Head of caudate nucleus (tissue), 42 donors: Measurements from ENCODE around the gene TFPI2.

ENCODE experiments used
- DNase-seq, 42 donors: peaks; one replicate each; pipeline versions ENCODE4 v3.0.0 to v3.0.0-alpha.2; 2020 to 2021; ENCODE audit warnings: mixed read lengths in 7 of 42
- intact Hi-C: fragments of 100-400 bp; cut with DNase I; formaldehyde crosslinking; loops from one replicate; pipeline ENCODE4 v1.15.0; 2022

The TFPI2 gene

DNA sequence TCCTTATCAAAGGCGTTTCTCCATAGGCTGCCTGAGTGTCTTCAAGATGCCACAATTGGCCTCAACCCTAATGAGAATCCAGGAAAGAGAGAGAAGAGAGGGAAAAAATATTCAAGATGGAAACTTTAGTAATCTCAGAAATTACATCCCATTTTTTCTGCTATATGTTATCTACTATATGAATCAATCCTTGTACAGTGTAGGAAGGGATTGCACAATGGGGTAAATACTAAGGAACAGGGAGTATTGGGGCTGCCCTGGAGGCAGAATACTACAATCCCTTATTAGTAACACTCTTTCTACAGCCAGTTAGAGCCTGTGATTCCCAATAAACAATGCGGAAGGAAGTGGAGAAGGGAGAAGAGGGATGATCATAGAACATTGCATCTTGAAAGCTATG lies 27.9 kb downstream of the TFPI2 start:
- intact Hi-C loops: no loop called here
- DNase-seq: no peak

- no peak for DNase-seq
- intact Hi-C loops: no loop called here
Measured at GRCh38 chr7:93861325-93861949, 29.1 kb downstream of the TFPI2 start.

GRCh38 chr7:93860261-93860660 lies 30.3 kb downstream of the TFPI2 start:
- no peak for DNase-seq
- intact Hi-C loops: no loop called here

DNA sequence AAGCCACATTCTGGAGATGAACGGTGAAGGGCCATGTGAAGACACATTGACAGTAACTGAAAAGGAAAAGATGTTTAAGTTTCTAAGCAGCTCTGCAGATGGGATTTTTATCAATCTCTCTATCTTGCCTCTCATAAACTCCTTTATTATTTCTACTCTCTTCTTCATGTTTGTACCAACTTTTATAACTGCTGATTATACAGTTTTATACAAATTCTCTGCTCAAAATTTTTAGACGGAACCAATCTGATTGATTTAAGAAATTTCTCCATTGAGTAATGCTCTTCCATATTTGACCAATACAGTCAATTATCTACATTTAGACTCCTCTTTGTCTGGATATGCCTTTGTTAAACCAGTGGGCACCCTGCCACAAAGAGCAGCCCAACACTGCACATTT lies 31.7 kb downstream of the TFPI2 start:
- no peak for DNase-seq
- intact Hi-C loops: no loop called here

DNA sequence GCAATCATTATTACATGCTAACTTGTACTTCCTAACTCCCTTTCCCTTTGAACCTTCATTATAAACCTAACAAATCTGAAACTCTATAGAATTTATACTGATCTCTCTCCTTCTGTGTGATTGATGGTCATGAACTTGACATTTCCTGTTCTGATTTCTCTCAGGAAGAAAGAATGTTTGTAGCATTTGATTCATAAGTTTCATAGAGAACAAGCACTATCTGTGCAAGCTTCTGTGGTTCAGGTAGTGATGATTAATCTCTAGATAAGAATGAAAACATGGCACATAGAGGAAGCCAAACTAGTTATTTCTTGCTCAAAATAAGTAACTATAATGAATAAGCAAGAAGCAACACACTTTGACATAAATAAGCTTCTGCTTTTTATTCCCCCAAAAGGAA lies 34.2 kb downstream of the TFPI2 start:
- DNase-seq: no peak
- intact Hi-C loops: no loop called here

- no peak for DNase-seq
Measured at GRCh38 chr7:93855797-93856196, 34.8 kb downstream of the TFPI2 start.

GRCh38 chr7:93854480-93854879 lies 36.1 kb downstream of the TFPI2 start:
- intact Hi-C loops: no loop called here
- no peak for DNase-seq

More at GRCh38 chr7:93855797-93856196, 34.8 kb downstream of the TFPI2 start:
- intact Hi-C loops: no loop called here

DNA sequence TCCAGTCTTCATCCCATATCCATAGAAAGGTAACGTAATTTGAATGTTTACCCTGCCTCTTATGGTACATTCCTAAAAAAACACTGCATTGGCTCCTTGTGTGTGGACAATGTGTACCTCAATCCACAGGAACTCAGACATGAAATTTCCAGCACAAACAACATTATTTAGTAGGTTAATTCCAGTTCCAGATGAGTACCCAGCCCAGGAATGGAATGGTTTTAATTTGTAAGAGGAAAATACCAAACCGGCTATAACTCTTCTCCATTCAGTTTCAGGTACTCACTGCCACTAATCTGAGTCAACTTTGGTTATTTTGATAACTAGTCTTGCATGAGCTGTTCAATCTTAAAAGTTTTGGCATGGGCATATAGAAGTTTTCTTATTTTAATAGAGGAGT lies 39.0 kb downstream of the TFPI2 start:
- DNase-seq: no peak
- intact Hi-C loops: no loop called here

DNA sequence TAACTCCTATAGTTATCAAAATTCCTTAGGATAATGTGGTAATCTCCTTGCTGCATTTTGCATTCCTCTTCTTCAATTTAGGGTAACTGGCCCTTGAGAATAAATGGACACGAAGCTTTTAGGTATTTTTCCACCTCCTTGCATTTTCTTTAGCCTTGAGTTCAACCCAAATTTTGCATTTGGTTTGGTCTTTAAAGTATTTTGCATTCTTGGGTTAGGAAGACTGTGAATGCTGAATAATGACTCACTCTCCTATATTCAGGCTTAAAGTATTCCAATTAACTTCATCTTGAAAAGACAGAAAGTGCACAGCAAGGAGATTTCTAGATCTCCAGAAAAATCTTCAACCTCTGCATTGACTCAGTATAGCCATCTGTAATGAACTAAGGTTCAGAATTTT lies 47.3 kb downstream of the TFPI2 start:
- no peak for DNase-seq
- intact Hi-C loops: no loop called here

GRCh38 chr7:93838966-93839365 lies 51.6 kb downstream of the TFPI2 start:
- intact Hi-C loops: no loop called here
- no peak for DNase-seq

- intact Hi-C loops: no loop called here
- DNase-seq: no peak
Measured at GRCh38 chr7:93837245-93837644, 53.3 kb downstream of the TFPI2 start.

DNA sequence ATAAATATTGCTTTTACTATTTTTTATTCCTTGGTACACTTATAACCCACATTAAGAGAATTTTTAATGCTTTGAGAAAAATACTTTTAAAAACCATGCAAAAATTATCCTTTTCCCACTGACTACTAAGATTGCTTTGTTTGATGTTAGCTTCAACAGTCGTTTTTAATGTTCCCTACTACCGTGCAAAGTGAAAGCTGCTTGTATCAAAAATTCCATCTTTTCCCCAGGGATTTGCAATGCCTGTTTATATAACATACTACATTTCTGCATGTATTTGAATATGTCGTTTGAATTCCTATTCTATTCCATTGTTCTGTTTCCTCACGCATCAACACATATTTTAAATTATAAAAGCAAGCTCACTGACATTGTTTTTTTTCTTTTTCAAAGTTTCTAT lies 54.4 kb downstream of the TFPI2 start:
- DNase-seq: no peak
- intact Hi-C loops: no loop called here

DNA sequence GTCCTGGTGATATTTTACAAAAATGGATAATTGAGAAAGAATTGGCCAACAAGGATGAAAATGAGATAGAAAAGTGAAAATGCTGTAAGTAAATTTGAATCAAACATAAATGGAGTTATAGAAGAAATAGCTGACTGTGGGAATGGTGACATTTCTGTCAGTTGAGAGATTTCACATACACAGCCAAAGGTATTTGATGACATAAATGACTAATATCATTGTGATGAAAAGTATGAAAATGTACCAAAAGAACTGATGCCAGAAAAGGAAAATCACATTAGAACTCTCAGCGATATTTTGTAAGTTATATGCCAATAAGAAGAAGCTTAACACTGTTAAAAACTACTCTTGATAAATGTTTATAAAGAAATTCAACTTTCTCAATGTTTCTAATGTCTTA lies 54.9 kb downstream of the TFPI2 start:
- intact Hi-C loops: no loop called here

More for the DNA sequence above, 54.9 kb downstream of the TFPI2 start:
- no peak for DNase-seq
